Measurements from ENCODE around the gene RPL3. TPM values are rescaled to one million over a fixed set of nuclear protein-coding genes. Genes with fewer than 3 reads are reported as not detected.
"Not testable (repeated sequence)": the region's sequence is repeated elsewhere in the genome, so short reads cannot be mapped to it uniquely, and the experiment has no call there.

The RPL3 gene
- total RNA-seq, 2 experiments from 2014 or later, result 3,952 to 3,974 TPM

DNA sequence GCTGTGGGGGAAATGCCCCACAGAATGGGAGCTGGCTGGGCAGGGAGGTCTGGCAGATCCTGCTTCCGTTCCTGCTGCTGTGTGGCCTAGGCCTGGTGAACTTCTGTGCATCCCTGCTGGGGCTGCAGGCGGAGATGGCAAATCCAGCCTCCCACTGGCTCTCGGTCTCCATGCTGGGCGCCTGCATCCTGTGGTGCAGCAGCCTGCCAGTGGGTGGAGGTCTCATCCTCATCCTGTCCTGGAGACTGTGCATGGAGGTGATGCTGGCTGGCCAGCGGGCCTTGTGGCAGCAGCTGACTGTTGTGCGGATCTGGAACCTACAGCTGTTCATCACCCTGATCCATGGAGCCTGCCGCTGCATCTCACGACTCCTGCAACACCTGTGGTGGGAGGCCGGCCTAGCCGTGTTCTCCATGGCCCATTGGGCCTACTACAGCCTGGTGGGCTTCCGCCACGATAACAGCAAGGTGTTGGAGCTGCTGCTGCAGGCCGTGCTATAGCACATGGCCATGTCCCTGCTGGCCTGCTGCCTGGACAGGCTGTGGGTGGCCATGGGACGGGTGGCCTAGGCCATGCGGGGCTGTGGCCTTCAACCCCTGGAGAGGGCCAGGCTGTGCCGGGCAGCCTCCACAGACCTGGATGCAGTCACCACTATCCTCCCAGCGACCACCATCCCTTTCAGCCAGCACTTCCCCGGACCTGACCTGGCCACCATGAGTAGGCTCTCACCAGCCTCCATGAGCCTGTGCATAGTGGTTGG lies 8.8 kb upstream of the RPL3 start:
- Histone ChIP-seq H3K27ac (ENCODE audit: low read depth in 1 of 2, low read length in 2 of 2) (no peak overlapping the region), H3K9me3 (ENCODE audit: control insufficient read depth in 1 of 2, insufficient read depth in 1 of 2, low read length in 2 of 2) (no peaks in the 10 kb centered on the region), H3K4me3 (ENCODE audit: low read length) (no peak overlapping the region), H3K4me1 (ENCODE audit: insufficient read depth, low read length) (no peaks in the 10 kb centered on the region), H3K27me3 (ENCODE audit: control insufficient read depth in 1 of 2, insufficient read depth in 2 of 2, low read length in 2 of 2) (no peaks in the 10 kb centered on the region), H3K36me3 (ENCODE audit: insufficient read depth, low read length) (no peaks in the 10 kb centered on the region)
- ATAC-seq (ENCODE audit: poor library complexity) (no peak), DNase-seq (no peak)
- Mint-ChIP-seq H3K36me3 (ENCODE audit: low read depth) (no peaks in the 10 kb centered on the region), H3K4me3 (no peak overlapping the region), H3K27ac (no peak overlapping the region), H3K9me3 (no peaks in the 10 kb centered on the region), H3K27me3 (no peaks in the 10 kb centered on the region), H3K4me1 (ENCODE audit: low read depth) (peaks cover 14% of the 10 kb centered on the region)
- intact Hi-C loops (cut with DNase I, micrococcal nuclease), result no loop called here
- TF ChIP-seq, protein P1, sequence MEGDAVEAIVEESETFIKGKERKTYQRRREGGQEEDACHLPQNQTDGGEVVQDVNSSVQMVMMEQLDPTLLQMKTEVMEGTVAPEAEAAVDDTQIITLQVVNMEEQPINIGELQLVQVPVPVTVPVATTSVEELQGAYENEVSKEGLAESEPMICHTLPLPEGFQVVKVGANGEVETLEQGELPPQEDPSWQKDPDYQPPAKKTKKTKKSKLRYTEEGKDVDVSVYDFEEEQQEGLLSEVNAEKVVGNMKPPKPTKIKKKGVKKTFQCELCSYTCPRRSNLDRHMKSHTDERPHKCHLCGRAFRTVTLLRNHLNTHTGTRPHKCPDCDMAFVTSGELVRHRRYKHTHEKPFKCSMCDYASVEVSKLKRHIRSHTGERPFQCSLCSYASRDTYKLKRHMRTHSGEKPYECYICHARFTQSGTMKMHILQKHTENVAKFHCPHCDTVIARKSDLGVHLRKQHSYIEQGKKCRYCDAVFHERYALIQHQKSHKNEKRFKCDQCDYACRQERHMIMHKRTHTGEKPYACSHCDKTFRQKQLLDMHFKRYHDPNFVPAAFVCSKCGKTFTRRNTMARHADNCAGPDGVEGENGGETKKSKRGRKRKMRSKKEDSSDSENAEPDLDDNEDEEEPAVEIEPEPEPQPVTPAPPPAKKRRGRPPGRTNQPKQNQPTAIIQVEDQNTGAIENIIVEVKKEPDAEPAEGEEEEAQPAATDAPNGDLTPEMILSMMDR (IDR thresholded peaks at IDR 0.05), result no peak
- POLR2A ChIA-PET, result no interaction called here
- CTCF ChIA-PET, result interaction anchor here (0.5 kb wide), 1 partner anchor 380 kb away, joined by 4 read pairs; no protein-coding TSS in a partner anchor

DNA sequence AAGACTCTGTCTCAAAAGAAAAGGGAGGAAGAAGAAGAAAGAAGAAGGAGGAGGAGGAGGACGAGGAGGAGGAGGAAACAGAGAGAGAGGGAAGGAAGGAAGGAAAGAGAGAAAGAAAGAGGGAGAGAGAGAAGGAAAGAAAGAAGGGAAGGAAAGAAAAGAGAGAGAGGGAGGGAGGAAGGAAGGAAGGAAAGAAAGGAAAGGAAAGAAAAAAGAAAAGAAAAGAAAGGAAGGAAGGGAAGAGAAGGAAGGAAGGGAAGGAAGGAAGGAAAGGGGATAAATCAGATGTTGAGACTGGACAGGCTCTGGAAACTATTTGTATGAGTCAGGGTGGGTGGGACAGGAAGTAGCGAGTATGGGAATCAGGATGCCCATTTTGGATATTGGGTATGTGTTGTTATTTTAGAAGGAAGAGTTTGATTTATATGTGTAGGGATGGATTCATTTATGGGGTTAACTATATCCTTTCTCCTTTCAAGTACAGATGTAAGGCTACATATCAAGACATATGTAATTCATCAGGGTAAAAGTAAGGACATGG lies 6.0 kb upstream of the RPL3 start:
- no peak for DNase-seq
- ChIA-PET CTCF (no interaction called here), POLR2A (no interaction called here)
- intact Hi-C loops (cut with DNase I, micrococcal nuclease), result no loop called here
- H3K27ac Mint-ChIP-seq, result no peak overlapping the region
- no peak for ATAC-seq (ENCODE audit: poor library complexity)
- peaks cover 3% of the 10 kb centered on the region for H3K4me1 ChIP-seq (ENCODE audit: insufficient read depth, low read length)
- TF ChIP-seq, protein P1 (IDR thresholded peaks at IDR 0.05), result no peak
- H3K36me3 ChIP-seq (ENCODE audit: insufficient read depth, low read length), result no peaks in the 10 kb centered on the region
- no peaks in the 10 kb centered on the region for H3K36me3 Mint-ChIP-seq (ENCODE audit: low read depth)
- no peaks in the 10 kb centered on the region for H3K9me3 Mint-ChIP-seq
- no peaks in the 10 kb centered on the region for H3K27me3 ChIP-seq (ENCODE audit: control insufficient read depth in 1 of 2, insufficient read depth in 2 of 2, low read length in 2 of 2)
- H3K4me1 Mint-ChIP-seq (ENCODE audit: low read depth), result no peaks in the 10 kb centered on the region
- no peak overlapping the region for H3K27ac ChIP-seq (ENCODE audit: low read depth in 1 of 2, low read length in 2 of 2)
- H3K4me3 Mint-ChIP-seq, result no peak overlapping the region
- no peaks in the 10 kb centered on the region for H3K27me3 Mint-ChIP-seq
- H3K4me3 ChIP-seq (ENCODE audit: low read length), result no peak overlapping the region
- H3K9me3 ChIP-seq (ENCODE audit: control insufficient read depth in 1 of 2, insufficient read depth in 1 of 2, low read length in 2 of 2), result no peaks in the 10 kb centered on the region

DNA sequence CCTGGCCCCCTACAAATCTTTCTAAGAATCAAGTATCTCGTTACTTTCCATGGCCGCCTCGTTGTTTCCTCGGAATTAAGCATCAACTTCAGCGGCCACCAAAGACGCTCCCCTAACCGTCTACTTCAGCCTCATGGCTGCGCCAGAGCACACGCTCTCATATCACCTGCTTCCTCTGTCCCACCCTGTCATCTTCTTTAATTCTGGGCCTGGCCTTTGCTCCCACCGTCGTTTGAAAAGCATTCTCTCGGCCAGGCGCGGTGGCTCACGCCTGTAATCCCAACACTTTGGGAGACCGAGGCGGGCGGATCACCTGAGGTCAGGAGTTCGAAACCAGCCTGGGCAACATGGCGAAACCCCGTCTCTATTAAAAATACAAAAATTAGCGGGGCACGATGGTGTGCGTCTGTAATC lies 1.2 kb upstream of the RPL3 start:
- Mint-ChIP-seq H3K4me1 (ENCODE audit: low read depth) (peaks cover 40% of the 10 kb centered on the region), H3K27ac (peak overlapping the region; percentile 96), H3K4me3 (peak overlapping the region; percentile 88), H3K36me3 (ENCODE audit: low read depth) (peaks cover 45% of the 10 kb centered on the region)
- ATAC-seq (ENCODE audit: poor library complexity); H3K27ac ChIP-seq (ENCODE audit: low read depth in 1 of 2, low read length in 2 of 2); H3K27me3 ChIP-seq (ENCODE audit: control insufficient read depth in 1 of 2, insufficient read depth in 2 of 2, low read length in 2 of 2); H3K9me3 Mint-ChIP-seq; H3K9me3 ChIP-seq (ENCODE audit: control insufficient read depth in 1 of 2, insufficient read depth in 1 of 2, low read length in 2 of 2); H3K27me3 Mint-ChIP-seq: not testable (repeated sequence)
- peaks cover 46% of the 10 kb centered on the region for H3K4me1 ChIP-seq (ENCODE audit: insufficient read depth, low read length)
- POLR2A ChIA-PET, result interaction anchor here (1.3 to 5.9 kb wide), 19 partner anchors 11 to 857 kb away, joined by 3 to 163 read pairs (median 13); partner anchors contain the start of genes CBX7, PDGFB, RPS19BP1 and SYNGR1
- DNase-seq, result peak in 1 of 14 experiments; percentile 46
- intact Hi-C loops (cut with DNase I, micrococcal nuclease), result loop anchor here in 1 of 2 experiments (5.0 kb wide), 1 partner anchor 67 kb away; no protein-coding TSS in a partner anchor
- CTCF ChIA-PET, result interaction anchor here (0.8 to 5.4 kb wide), 4 partner anchors 23 to 450 kb away, joined by 3 to 43 read pairs (median 4); no protein-coding TSS in a partner anchor
- H3K36me3 ChIP-seq (ENCODE audit: insufficient read depth, low read length), result peaks cover 29% of the 10 kb centered on the region
- peak overlapping the region; percentile 90 for H3K4me3 ChIP-seq (ENCODE audit: low read length)

Data from CD4-positive, alpha-beta T cell (primary cell).